ENCODE measurements around the gene DYNC1I1.
A peak's percentile ranks its signal among the peaks of the same experiment; 100 is the strongest.

Gene DYNC1I1

DNA sequence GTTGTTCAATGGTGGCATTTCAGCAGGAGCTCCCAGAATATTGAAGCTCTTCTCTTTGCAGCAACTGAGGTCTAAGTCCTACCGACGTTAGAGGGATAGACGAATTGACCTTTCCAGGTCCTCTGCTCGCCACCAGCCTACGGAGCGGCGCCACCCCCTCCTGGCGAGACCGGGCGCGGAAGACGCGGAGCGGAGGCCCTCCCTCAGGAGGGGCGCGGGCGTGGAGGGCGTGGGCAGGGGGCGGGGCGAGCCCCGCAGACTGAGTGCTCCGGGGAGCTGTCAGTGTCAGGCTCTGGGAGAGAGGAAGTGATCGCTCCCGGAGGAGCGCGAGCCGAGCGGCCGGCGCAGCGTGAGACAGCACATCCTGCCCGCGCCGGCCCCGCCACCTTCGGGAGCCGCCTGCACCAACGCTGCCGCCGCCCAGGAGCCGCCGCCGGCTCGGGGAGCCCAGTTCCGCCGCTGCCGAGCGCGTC, at the start of gene DYNC1I1:
Gene DYNC1I1, plus strand, starts transcription at position 257 of the 473 bp plus-strand sequence. CDS start 32,176 bp downstream, outside the sequence.
- peak in 52 of 56 donors; percentile 13 to 82 (median 60) for DNase-seq

DNA sequence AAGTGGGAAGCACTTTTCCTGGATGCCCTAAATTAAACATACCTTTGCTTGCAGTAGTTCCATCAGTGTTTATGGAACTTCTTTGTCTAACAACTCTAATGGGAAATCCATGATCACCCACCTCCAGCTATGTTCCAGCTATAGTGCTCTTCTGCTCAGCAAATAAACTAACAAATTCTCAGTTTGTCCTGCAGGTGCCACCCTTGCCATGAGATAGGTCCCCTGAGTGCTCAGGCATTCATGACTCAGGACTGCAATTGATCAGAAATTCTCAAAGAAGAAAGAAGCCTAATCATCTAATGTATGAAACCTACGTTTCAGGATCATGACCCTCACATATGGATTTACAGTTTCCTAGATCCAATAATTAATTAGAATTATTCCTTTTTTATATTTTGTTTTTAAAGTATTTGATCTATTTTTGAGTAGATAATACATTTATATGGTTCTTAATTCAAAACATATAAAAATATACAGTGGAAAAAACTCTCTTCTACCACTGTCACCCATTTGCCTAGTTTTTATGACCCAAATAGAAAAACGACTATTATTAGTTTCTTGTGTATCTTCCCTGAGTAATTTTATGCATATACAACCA, 48.7 kb upstream of the DYNC1I1 start:
- DNase-seq = peak in 22 of 56 donors; percentile 5 to 68 (median 12)

DNA sequence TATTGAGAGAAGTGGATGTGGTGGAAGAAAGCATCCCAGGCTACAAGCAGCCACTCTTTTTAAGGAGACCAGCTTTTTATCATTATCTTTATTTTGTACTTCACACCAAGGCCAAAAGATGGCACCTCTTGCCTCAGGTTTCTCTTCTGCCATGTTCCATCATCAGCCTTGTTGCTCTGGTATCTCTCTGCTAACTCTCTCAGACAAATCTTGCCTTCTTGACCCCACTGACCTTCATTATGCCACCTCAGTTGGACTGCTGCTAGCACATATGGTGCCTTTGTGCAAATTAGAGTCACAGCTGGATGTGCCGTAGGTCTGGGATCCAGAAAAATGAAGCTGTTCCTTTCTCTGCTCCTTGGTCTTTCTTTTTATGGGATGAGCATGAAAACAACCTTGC, 47.1 kb upstream of the DYNC1I1 start:
- no peak for DNase-seq

DNA sequence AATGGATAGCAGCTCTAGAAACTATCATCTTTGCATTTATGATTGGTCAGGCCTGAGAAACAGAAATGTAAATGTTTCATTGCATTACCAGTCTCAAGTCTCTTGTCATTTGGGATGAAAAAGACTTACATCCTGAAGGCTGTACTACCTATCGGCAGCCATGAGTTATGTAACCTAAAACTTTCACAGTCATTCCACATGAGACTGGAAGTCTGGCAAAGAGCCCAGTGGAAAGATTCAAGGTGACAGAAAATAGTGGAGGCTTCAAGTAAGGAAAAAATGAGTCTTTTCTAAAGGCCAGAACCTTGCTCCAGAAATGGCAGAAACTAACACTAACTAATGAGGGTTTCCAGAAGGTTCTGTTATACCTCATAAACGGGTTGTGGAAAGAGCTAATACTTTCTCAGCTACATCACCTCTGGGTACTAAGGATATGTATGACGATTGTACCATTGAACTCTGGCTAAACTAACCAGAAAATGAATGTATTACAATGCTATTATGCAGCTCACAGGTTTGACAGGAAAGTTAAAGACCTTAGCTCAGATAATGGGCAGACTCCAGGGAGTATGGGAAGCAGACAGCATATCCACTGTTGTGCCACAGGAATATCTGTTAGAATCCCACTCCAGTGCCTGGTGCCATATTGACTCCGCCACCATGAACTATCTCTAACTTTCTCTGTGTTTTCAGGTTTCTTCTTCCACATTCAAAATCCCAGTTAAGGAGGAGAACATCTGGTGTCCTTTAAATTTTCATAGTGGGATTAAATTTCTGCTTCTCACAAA, 41.7 kb upstream of the DYNC1I1 start:
- peak in 5 of 56 donors; percentile 2 to 23 (median 3) for DNase-seq

DNA sequence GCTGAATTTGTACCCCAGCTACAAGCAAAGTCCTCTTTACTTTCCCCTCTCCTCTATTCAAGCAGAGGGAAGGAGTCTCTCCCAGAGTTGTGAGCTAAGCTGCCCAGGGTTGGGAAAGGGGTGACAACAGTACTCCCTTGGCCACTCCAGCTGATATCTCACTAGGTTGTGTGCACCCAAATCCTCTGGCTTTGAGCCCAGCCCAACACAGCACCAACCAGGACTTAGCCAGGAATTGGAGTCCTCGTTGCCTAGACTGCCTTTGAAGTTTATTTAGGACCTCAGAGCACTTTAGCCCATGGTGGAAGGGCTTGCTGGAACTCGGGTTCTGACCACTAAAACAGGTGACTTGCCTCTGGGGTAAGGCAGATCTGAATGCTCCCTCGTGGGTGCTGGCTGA, 35.7 kb upstream of the DYNC1I1 start:
- DNase-seq = no peak

DNA sequence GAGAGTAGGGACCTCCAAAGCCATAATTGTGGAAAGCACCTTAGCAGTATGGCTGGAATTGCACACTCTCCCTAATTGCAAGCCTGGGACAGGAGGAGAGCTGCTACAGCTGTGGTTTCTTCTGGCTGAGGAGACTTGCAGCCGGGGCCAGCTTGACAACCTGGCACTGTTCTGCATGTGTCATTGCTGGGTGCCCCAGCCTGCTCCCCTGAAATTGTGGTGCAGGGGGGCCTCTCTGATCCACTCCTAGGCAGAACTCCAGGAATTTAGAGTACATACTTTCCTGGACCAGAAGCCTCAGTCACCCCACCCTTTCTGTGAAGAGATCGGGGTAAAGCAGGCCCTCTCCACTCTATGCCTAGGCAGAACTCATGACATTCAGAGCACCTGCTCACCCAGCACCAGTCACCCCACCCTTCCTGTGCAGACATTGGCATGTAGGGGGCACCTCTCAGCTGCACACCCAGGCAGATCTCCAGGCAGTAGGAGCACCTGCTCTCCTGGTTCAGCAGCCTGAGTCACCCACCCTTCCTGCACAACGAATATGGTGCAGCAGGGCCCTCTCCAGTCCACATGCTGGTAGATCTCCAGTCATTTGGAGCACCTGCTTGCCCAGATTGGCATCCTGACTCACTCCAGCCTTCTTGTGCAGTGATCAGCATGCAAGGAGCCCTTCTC, 34.4 kb upstream of the DYNC1I1 start:
- no peak for DNase-seq

DNA sequence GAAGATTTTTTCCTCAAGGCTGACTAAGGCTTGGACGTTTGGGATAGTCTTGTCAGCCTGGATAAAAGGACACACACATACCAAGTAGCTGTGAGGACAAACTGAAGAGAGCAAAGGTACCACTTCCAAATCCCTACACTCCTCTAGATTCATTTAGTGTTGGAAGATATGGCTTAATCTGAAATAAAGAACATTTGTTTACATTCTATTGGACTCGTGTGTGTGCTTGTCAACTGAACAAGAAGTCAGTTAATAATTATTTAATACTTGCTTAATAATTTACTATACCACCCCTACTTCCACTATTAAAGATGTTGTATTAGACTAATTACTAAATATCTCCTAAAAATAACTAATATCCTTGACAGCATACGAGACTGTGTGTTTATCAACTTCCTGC, 23.3 kb upstream of the DYNC1I1 start:
- no peak for DNase-seq

DNA sequence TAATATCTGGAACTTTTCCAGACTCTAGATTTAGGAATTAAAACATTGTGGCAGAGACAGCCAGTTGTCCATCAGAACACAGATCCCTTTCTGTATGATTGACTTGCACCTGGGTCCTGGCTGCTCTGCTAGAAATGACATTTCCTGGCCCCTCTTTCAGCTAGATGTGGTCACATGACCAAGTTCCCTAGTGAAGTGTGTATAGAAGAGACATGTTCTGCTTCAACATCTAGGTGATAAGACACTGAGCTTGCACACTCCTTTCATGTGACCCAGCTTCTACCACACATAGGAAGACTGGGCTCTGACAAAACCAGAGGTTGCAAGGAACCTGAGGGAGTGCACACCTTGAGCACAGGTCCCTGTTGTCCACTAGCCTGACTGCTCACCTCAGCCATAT, 22.8 kb upstream of the DYNC1I1 start:
- no peak for DNase-seq

DNA sequence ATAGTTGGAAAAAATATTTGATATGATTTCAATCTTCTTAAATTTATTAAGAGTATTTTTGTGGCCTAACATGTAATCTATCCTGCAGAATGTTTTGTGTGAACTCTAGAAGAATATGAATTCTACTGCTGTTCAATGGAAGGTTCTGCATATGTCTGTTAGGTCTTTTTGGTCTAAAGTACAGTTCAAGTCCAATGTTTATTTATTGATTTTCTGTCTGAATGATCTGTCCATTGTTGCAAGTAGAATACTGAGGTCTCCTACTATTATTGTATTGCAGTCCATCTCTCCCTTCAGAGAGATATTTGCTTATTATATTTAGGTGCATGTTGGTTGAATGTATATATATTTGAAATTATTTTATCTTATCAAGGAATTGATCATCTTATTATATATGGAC, 18.9 kb upstream of the DYNC1I1 start:
- DNase-seq = no peak

DNA sequence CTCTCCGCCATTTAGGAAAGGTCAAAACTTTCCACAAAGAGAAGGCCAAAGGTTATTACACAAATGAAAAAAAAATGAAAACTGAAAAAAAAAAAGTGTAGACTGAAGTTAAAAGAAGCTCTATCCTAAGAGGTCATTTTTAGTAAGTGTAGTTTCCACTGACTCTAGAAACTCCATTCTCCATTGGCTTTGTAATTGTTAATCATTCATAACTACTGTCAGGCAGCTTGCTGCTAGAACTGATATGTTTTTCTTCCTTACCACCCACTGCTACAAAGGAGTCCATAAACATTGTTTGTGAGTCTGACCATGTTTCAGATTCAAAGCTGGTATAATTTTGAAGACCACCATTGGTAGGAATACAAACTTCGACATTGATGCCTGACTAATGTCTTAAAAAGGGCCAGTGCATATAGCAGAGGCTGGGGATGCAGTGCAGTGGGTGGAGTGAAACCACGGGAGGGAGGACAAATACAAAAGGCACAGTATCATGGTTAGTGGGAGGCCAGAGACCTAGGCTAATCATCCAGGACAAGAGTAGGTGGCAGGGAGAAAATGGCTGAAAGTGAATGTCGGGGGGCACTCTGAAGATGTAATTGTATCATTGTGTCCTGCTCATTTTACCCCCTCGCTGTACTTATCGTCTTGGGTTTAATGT, 16.9 kb upstream of the DYNC1I1 start:
- DNase-seq = no peak

DNA sequence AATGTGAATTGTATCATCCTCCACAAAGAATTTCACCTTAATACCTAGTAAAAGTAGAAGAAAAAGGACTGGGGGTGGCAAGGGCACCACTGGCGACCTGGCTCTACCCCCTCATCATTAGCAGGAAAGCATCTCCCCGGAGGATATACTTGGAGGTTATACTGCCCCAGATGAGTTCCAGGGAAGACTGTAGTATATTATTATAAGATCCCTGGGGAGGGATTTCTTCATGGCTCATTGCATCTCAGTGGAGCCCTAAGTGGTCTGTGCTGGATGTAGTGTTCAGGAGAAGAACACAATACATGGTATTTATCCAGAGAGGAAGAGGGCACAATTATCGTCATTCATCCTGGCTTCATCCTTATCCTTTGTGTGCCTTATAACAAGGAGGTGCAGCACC, 14.2 kb upstream of the DYNC1I1 start:
- DNase-seq = no peak

DNA sequence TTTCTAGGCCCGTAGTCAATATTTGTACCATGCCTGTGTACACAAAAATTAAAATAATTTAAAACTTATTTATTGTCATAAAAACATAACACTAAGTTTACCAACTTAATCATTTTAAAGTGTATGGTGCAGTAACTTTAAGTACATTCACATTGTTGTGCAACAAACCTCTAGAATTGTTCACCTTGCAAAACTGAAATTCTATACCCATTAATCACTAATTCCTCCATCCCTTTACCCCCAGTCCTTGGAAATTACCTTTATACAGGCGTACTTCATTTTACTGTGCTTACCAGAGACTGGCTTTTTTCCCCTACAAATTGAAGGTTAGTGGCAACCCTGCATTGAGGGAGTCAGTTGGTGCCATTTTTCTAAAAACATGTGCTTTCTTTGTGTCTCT, 6.3 kb upstream of the DYNC1I1 start:
- no peak for DNase-seq

DNA sequence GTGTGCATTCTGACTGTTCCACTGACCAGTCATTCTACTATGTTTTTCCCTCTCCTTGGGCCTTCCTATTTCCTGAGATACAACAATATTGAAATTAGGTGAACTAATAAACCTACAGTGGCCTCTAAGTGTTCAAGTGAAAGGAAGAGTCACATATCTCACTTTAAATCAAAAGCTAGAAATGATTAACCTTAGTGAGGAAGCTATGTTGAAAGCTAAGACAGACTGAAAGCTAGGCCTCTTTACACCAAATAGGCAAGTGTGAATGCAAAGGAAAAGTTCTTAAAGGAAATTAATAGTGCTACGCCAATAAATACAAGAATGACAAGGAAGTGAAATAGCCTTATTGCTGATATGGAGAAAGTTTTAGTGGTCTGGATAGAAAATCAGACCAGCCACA, 5.7 kb upstream of the DYNC1I1 start:
- DNase-seq = no peak

DNA sequence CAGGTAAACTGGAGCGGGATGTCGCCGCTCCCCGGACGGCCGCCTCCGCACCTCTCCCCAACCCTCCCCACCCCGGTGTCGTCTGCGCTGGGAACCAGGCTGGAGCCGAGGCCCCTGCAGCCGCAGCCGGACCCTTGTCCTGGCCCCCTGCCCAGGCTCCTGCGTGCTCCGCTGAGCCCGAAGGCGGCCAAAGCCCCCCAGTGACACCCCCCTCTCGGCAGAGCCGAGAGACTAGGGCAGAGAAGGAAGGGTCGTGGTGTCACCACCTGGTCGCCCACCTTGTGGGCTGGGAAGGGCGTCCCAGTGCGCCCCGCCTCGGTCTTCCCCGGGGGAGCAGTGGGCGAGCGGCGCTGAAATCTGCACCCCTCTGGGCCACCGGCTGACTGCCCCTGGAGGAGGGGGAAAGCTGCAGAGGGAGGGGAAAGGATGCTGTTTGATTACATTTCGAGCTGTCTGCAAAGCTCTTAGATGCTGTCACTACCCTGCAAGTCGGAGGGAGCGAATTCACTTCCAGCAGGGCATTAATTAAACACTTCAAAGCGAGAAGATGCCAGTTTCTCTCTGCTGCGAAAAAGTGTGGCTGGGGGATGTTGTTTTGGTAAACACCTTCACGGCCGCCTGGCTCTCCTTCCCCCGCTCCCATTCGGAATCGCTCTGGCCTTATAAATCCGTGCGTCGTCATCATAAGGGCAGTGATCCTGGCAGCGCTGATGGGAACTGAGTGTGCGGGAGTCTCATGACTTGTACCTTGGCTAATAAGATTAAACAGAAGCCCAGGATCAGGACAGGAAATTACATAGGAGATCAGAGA, 622 bp downstream of the DYNC1I1 start:
- peak in 31 of 56 donors; percentile 2 to 56 (median 24) for DNase-seq

DNA sequence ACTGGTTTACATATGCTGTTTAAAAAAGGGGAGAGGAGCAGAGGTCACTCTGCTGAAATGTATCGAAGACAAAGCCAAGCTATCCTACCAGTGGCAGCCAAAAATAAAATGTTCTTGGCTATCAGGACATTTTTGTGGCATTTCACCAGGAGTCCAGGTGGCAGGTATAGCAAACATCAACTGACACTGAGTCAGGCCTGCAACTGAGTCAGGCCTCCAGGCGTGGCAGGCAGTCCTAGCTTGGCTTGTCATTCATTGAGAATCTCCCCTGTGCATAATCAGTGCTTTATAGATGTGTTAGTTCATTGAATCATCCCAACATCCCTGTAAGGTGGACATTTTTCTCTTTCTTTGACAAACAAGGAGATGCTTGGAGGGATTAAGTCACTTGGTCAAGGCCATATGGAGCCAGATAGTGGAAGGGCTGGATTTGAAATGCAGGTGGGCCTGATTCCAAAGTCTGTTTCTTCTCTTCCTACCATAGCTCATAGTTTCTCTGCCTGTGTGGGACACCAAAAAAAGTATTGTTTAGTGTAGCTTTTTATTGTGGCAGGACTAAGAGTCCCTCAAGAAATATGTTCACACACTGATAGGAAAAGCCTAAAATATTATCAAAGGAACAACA, 4.3 kb downstream of the DYNC1I1 start:
- DNase-seq = no peak

DNA sequence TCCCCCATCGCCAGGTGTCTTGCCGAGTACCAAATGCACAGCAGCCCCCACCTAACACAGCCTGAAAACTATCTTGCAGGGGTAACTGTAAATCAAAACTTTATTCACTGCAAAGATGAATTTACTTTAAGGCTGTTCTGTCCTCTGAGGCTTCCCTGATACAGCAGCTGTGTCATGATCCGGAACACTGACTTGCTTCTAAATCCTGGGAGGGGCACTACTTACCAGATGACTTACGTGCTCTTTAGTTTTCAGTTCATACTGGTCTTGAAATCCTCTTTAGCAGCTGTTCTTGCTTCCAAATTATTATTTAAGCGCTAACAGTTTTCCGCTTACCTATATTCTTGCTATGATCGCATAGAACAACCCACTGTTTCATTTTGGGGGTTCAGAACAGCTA, 4.9 kb downstream of the DYNC1I1 start:
- no peak for DNase-seq

DNA sequence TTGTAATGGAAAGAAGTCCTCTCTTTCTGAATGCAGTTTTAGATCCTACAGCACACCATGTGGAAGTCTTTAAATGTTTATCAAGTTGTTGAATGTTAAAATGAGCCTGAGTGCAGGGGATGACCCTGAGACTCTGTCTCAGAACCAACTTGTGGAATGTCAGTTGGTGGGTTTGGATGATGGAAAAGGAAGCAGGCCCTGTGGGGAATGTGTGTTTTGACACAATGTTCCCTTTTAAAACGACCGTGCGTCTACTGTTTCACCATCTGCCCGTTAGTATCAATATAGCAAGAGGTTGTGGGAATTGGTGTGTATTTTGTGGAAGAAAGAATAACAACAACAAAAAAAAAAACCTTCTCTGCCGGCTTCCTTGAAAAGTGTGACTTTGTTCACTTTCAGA, 8.3 kb downstream of the DYNC1I1 start:
- DNase-seq = no peak

DNA sequence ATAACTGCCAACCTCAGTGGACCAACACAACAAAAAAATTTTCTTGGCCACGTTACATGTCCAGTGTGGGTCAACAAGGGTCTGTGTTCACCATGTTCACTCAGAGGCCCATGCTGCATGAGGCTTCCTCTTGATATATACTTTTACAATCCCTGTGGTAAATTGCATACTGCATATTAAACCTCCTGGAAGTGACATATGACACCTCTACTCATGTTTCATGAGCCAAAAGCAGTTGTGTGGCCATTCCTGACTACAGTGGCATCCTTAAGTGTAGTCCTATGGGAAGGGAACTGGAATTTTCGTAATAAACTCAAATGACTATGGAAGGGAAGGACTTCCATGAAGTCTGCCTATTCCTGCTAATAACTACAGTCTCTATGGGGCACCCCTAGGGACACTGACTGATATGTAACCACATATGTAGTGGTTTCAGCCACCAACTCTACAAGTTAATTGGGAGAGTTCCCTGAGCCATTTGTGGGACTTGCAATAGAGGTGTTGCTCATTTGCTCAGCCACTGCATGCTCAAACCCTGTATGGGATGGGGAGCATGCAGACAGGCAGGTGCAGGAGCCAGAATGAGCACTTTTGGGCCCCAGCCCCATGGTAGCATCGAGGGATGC, 9.7 kb downstream of the DYNC1I1 start:
- no peak for DNase-seq

DNA sequence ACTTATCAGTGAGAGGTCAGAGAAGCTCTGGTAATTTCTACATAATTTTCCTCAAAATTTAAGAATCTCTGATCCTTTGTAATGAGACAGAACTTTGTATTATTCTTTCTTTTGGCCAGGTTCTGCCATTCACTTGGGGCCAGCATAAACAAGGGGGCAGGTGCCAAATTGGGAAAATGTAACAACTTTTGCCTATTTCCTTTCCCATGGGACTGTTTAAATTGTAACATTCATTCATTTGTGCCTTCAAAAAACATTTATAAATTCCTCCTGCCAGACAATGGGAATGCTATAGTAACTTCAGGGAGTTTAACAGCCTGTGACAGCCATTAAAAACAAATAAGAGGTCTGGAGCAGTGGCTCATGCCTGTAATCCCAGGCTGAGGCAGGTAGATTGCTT, 12.4 kb downstream of the DYNC1I1 start:
- no peak for DNase-seq

DNA sequence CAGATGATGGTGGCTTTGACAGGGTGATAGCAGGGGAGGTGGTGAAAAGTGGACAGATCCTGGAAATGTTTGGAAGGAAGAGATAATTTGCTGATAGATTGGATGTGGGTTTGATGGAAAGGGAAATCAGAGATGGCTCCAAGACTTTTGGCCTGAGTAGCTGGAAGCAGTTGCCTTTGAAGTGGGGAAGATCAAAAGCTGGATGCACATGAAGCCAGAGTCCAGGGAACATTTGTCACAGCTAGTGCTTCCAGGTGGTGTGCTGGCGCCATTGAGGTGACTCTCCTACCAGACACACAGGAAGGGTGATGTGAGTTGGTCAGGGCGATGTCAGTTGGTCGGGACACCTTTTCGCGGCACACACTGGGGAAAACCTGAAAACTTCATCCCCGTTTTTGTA, 15.9 kb downstream of the DYNC1I1 start:
- DNase-seq = no peak

Data from nucleus accumbens (tissue), 56 donors.